ELR (cell line): ENCODE results near the gene C1orf174.
"Not testable (repeated sequence)": the region's sequence is repeated elsewhere in the genome, so short reads cannot be mapped to it uniquely, and the experiment has no call there.

Source experiments
- DNase-seq: peaks from one replicate; pipeline ENCODE4 v3.0.0-alpha.2; 2015; ENCODE audit warnings: low read depth

The C1orf174 gene

DNA sequence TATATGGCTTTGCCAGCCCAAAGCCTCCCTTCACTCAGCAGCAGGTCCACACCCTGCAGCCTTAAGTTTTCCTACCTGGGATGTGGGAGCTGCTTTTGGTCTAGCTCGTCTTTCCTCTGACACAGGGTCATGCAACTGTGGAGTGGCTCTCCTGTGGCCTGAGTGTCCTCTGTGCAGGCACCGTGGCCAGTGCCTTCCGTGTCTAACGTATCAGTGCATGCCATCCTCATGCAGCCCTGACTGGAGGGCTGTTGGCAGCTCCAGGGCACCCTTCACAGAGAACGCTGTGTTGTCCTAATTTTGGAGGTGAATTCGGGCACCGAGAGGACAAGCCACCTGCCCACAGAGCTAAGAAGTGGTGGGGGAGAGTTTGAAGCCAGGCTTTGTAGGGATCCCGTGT lies 25.7 kb upstream of the C1orf174 start:
- DNase-seq = no peak

DNA sequence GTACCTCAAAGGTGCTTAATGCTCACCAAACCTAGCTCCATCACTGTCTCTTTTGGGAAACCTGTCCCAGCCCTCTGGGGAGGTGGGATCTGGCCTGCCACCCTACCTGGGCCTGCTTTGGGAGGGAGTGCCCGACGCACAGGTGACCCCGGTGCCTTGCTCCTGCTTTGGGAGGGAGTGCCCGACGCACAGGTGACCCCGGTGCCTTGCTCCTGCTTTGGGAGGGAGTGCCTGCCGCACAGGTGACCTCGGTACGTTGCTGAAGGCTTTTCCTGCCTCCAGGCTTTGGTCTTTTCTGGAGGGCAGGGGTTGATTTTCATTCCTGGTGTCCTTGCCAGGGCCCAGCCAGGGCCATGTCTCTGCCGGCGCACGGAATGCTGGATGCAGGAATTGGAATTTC lies 25.2 kb upstream of the C1orf174 start:
- DNase-seq = no peak

DNA sequence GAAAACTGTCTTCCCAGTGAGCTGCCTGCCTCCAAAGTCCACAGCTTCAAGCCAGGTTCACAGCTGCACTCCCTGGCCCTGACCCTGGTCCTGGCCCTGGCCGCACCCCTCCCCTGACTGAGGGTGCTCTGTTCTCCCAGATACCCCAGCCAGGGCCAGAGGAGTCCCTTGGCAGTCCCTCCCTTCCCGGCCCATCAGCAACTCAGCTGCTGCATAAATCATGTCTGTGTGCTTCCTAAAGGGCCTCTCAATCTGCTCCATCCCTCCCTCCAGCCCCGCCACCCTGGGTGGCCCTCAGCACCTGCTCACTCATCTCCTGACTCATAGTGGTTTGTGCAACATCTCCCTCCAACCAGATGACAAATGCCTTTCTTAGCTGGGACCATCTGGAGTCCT lies 24.8 kb upstream of the C1orf174 start:
- peak; percentile 5 for DNase-seq

DNA sequence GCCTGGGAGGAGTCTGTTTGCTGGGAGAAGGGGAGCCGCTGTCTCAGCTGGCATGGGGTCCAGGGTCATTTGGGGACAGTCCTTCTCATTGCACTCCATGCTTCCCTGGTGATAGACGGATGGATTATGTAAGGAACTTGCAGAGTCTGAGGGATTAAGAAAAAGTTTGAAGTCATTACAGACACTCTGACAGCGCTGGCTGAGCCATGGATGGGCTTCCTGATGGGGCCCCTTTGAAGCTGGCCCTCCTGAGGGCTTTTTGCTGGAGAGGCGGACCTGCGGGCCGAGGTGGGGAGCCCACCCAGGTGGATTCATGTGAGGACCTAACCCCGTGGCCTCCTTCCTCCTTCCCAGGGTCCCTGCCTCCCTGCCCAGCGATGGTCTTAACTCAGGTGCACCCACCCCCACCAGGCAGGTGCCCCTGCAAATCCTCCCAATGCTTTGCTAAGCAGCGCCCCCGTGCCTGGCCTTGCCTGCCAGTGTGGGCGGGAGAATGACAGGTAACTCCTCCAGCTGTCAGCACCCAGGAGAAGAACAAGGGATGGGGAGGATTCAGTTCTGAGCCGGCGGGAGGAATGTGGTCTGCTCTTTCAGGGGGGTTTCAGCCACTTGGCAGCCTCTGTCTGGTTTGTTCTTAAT lies 24.2 kb upstream of the C1orf174 start:
- DNase-seq = no peak

DNA sequence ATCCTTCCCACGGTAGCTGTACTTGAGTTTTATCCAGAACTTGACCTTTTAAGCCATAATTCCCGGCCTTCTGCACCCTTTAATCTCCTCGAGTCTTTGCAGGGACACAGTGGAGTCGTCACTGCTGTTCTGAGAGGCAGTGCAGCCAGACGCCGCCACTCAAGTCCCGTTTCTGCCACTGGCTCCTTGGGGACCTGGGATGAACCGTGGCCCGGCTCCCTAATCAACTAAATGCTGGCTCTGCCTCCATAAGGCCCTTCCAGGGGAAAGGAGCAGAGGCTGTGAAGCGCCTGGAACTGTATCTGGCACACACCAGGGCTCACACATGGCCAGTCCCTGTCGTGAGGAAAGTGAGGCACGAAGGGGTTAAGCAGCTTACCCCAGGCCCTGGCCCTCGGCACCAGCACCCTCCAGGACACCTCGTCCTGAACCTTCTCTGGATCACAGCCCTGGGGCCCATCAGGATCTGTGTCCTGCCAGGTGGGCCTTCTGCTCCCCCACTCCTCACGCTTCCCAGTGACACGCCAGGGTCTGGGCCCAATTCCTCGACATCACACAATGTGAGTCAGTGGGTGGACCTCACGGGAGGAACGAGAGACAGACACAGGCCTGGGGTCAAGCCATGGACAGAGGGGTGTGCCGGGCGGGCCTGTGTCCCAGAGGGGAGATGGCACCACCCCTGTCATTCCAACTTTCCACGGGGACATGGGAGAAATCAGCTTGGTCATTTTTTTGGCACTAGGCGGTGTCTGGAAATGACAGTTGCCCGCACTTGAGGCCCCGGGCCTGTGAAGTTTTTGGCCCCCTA lies 23.5 kb upstream of the C1orf174 start:
- no peak for DNase-seq

DNA sequence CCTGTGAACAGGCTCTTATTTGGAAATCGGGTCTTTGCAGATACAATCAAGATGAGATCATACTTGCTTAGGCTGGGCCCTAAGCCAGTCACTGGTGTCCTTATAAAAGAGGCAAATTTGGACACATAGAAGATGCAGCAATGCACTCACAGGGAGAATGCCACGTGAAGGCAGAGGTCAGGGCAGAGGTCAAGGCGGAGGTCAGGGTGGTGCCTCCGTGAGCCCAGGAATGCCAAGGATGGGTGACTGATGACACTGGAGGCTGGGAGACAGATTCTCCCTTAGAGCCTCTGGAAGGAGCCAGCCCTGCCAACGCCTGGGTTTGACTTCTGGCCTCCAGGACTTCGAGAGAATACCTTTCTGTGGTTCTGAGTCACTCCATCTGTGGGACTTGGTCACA lies 22.8 kb upstream of the C1orf174 start:
- no peak for DNase-seq

DNA sequence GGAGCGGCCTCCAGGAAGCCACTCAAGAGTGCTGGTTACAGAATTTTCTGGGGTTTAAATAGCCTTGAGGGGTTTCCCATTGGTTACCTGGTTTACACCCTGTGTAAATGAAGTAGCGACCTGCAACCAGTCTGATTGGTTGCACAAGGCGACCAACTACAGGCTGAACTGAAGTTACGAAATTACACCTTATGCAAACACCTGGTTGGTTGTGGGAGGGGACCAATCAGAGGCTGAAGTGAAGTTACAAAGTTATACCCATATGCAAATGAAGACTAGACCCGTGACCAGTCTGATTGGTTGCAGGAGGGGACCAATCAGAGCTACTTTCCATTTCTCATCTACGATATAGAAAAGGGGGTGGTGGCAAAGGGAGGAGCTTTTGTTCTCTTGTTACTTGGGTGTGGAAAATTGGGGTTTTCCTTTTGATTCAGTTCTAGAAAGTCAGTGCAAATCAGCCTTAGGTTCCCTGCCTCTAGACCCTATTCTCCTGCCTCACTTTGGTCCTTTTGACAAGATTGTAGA lies 22.2 kb upstream of the C1orf174 start:
- no peak for DNase-seq

DNA sequence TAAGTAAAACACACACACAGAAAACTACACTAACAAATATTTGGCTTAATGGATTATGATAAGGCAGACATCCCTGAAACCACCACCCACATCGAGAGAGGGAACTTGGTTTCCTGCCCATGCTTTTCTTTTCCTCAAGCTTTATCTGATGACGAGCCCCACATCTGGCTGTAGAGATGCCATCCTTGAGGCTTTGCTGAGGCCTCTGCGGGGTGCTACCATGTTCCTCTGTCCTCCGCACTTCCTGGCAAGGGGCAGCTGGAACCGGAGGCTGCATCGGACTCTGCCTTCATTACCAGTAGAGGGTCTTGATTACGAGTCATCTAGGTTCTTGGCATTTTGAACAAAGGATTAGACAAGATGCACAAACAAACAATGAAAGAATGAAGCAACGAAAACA lies 21.7 kb upstream of the C1orf174 start:
- DNase-seq = no peak

DNA sequence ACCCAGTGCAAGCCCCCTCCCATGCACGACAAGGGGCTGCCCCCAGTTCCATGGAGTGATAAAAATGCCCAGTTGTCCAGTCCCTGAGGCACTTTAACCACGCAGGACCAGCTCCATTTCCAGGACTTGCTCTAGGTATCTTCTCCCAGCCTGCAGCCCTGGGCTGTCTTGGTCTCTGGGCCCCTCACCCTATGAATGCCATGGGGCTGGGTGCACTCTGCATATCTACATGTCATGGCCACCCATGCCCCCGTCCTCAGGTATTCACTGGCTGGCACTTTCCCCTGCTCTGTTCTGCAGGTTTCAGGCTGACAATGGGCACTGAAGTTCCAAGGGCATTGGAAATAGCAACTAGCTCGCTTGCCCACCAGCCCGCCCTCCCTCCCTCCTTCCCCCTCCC lies 19.6 kb upstream of the C1orf174 start:
- DNase-seq = no peak

DNA sequence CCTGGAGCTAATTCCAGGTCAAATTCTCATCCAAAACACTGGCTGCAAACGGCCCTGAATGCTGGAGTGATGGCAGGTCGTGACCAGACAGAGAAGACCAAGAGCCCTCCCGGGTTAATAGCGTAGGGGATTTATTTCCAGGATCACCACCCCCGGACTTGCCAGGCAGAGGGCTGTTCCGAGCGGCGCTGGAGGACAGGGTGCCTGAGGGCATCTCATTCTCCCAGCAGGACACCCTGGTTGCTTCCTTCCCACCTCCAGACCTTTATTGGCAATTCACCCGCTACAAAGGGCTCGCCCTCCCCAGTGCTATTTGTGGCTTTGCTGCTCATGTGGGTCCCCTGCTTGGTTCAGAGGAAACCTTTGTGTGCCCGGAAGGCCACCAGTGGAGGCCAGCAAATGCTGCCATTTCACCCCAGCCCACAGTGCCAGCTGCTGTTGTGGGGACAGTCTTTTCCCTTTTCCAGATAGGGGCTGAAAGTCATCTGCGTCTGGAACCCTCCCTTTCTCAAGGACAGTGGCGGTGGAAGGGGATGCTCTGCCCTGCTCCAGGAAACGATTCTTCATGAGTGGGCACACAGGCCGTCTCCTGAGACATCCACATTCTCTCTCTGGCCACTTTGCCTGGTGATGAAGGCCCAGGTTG lies 19.0 kb upstream of the C1orf174 start:
- no peak for DNase-seq

DNA sequence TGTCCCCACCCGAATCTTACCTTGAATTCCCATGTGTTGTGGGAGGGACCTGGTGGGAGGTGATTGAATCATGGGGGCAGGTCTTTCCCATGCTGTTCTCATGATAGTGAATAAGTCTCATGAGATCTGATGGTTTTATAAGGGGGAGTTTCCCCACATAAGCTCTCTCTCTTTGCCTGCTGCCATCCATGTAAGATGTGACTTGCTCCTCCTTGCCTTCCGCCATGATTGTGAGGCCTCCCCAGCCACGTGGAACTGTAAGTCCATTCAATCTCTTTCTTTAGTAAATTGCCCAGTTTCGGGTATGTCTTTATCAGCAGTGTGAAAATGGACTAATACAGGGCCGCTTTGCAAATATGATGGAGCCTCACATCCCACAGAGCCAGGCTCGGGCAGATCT lies 18.3 kb upstream of the C1orf174 start:
- not testable (repeated sequence) for DNase-seq

DNA sequence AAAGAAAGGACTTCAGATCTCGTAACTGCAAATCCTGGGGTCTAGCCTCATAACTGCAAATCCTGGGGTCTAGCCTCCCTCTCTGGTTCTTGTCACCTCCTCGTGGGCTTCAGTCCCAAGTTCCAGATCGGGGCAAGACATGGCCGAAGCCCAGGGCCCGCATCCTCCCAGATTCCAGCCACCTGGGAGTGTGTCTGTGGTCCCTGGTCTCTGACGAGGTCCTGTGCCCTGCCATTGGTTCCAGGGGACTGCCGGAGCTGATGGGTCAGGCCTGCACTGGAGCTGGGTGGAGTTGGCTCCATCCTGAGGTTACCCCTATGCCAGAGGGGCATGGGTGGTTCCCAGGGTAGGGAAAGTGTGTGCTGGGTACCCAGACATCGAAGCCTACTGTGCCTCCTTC lies 17.7 kb upstream of the C1orf174 start:
- DNase-seq = no peak

DNA sequence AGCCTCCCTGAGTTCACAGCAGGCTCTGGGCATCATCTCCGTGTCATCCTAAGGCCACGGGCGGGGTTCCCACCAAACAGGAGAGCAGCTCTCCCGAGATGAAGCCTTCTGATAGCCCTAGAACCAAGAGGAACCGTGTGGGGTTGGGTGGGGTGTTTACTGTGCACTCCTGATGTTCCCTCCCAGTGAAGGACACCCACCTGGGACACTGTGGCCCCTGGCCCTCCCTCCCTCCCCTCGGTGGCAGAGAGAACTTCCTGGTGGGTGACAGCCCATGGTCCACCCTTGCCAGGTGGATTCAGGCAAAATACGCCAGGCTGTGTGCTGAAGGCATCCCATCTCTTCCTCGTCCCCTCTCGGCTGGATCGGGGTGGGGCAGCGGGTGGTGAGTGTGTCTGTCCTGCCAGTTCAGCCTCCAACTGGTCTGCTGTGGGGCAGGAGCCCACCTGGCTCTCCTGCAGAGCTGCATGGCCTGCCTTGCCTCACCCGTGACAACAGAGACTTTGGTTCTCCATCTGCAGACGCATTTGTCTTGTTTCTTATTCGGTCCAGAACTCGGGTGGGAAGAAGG lies 15.6 kb upstream of the C1orf174 start:
- DNase-seq = no peak

DNA sequence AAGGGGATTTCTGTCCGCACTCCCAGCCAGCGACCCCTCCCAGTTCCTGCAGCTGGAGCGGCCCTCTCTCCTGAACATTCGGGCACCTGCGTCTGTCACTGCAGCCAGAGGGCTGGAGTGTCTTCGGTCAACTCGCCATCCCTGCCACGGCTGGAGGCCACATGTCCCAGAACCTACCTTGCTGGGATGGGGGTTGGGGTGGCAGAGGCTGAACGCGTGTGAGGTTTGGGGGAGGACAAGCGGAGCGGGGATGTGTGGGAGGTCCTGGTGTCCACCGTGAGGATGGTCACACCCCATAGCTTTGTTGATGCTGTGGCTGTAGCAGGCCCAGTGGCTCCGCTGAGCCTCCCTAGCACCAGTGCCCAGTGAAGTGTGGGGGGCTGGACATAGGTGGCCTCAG lies 14.8 kb upstream of the C1orf174 start:
- DNase-seq = no peak

DNA sequence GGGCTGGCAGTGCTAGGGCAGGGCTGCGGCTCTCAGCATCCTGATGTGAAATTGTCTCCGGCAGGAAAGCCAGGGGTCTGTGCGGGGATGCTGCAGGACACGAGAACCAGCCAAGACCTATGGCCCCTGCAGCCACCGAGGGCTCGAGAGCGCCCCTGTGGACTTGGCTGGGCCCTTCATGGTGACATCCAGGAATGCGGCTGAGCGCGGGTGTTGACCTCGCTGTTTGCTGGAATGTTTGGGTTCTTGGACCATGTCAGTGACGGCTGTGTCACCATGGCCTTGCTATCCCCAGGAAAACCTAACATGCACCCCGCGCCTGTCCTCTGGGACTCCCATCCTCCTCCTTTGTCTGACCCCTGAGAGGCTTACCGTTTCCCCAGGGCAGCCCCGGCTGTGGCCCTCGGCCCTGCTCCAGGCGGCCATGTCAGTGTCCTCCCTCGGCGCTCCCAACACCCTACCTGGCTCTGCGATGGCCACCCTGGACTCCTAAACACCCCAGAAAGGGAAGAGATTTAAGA lies 14.3 kb upstream of the C1orf174 start:
- DNase-seq = no peak

DNA sequence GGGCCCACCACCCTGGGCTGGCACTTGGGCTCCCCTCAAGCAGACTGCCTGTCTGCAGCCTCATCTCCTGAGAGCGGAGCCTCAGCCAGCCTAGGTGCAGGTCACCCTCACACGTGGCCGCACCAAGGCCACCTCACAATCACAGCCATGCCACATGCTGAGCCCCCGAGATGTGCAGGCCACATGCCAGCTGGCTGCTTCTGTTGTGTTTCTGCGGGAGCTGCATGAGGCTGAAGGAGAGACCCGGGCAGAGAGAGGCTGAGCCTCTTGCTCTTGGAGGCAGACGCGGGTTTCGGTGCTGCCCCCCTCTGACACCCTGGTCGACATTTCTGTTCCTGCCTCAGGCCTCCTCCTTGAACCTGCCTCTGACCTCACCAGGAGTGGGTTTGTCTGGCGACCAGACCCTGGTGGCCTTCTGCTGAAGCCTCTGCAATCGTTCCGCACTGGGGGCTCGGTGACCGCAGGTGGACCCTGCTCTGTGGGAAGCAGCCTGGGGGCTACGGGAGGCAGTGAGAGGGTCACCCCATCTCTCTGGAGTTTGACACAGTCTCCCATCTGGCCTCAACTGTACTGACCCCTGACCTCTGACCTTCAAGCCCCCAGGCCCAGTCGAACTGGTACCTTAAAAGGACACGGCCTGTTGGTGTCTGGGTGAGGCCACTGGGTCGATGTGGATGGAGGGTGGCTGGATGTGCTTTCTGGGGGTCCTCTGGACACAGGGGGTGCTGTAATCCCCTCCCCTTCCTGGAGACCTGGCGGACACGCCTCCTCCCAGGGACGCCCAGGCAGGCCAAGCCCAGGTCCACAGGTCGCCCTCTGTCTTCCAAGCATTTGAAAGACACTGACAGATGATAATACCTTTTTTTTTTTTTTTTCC lies 13.0 kb upstream of the C1orf174 start:
- no peak for DNase-seq

DNA sequence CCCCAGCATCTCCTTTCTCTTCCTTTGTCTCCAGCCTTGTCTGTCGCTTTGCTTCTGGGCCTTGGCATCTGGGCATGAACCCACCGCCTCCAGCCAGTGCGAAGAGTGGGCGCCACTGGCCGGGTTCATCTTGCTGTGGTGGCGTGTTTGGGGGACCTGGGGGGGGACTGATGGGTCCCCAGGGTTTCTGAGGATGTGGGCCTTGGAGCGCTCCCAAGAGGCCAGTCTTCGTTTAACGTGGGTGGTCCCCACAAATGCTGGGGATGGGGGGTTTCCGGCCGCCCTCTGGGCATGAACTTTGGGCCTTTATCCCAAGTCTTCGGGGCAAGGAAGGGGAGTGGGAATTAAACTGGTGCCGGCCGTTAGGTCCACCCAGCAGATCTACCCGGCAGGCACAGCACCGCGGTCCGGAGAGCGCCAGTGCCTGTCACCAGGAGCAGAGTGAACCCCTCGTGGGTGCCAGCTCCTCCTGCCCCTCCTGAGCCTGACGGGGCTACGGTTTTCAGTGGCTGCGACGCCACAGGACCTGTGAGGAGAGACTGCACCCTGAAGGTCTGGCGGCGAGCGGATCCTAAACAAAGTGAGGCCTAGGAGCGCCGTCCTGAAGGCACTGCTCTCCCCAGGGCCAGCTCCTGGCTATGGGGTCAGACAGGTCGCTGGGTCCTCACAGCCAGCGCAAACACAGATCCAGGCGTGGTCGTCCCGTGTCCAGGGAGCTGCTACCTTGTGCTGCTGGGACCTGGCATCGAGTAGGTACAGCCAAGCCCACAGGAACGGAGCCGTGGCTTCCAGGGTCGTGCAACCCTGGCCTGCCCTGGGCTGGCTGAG lies 12.1 kb upstream of the C1orf174 start:
- no peak for DNase-seq

DNA sequence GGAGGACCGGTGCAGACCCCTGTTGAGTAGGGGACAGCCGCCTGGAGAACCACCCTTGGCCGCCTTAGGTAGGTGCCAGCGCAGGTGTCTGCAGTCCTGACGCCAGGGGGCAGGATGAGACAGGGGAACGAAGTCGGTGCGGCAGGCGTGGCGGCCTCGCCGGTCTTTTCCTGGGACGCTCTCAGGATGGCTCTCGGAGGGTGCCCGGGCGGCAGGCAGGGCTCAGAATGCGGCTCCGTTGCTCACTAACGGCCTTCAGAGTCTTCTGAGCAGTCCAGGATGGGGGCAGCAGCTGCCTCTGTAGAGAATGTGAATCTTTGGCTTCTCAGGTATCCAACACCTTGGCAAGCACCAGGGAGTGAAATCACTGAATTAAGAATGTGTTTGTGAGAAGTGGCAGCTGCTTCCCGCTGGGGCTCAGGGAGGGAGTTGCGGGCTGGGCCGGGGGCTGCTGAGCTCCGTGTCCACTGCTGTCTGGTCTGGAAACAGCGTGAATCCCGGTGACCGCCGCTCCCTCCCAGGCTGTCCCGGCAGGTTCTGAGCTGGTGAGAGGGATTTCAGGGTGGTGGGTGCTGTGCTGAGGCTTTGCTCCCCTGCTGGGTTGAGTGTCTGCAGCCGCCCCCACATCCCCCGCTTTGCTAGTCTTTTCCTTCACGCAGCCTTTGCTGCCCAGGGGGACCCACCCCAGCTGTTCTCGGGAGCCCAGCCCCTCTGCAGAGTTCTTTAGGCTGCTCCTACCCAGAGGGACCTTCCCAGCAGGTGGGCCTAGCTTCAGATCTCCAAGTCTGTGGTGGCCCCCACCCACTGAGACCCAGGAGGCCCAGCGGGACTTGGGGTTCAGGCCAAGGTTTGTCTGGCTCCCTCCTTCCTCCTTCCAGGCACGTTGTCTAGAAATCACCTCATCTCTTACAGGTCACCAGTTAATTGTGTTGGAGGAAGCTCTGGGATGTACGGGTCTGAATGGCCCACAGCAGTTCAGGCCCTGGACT lies 11.1 kb upstream of the C1orf174 start:
- DNase-seq = peak; percentile 58

DNA sequence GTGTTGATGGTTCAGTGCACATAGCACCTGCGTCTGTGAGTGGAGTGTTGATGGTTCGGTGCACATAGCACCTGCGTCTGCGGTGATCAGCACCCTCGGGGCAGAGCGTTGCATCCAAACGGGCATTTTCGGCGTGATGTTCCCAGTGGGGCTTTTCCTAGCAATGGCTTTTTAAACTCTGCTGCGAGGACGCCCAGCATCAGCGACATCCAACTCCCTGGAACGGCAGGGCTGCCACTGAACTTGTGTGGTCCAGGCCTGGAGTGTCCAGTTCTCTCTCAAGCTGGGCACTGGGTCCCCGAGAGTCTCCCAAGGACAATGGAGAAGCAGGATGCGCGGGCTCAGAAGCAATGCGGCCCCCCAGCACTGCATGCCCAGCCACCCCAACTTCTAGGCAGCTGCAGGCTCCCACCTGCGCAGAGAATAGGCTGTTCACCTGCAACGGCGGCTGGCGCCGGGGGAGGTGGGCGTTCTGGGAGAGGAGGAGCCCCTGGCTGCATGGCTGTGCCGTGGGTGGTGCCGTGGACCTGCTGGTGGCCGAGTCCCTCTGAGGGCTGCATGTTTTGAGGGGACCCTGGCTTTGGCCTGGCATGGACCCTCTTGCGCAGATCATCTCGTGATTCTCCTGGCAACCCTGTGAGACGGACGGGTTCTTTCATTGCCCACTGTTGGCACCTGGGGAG lies 10.1 kb upstream of the C1orf174 start:
- no peak for DNase-seq
